ENCODE data around the gene TRAPPC4.
"Not testable (repeated sequence)": the region's sequence is repeated elsewhere in the genome, so short reads cannot be mapped to it uniquely, and the experiment has no call there.

TRAPPC4 gene

GRCh38 chr11:119018074-119018938 is at the start of gene TRAPPC4, which contains the start of gene RPS25:
TRAPPC4 (plus strand) TSS chr11:119018766; CDS start chr11:119018796, 30 bp downstream.
RPS25 (minus strand) TSS chr11:119018343; CDS start chr11:119018284, 59 bp downstream.
- H3K4me1 ChIP-seq (ENCODE audit: low read depth, poor library complexity, severe bottlenecking): peaks cover 41% of the 10 kb centered on the region
- H3K27me3 ChIP-seq (ENCODE audit: insufficient read depth, low read depth): no peaks in the 10 kb centered on the region
- peak within 1 kb of the TSS; percentile 89 for H3K9ac ChIP-seq
- peak within 1 kb of the TSS; percentile 88 for H3K4me2 ChIP-seq
- H2AFZ ChIP-seq (ENCODE audit: low read depth): peak within 1 kb of the TSS; percentile 24
- no peak within 1 kb of the TSS for H3K4me3 ChIP-seq (IDR thresholded peaks at IDR 0.05; ENCODE audit: insufficient read depth, low read depth, low read length)
- no peaks in the 10 kb centered on the region; the same call in 1 of the 2 replicates for H3K36me3 ChIP-seq (ENCODE audit: insufficient read depth)
- H3K79me2 ChIP-seq (ENCODE audit: insufficient read depth, low read depth): peaks cover 58% of the 10 kb centered on the region
- no peaks in the 10 kb centered on the region for H4K20me1 ChIP-seq (ENCODE audit: insufficient read depth)
- H3K27ac ChIP-seq: peak within 1 kb of the TSS; percentile 78
- TF ChIP-seq CTCF (conservative IDR thresholded peaks at IDR 0.05; ENCODE audit: low read depth, low read length): no peak

DNA sequence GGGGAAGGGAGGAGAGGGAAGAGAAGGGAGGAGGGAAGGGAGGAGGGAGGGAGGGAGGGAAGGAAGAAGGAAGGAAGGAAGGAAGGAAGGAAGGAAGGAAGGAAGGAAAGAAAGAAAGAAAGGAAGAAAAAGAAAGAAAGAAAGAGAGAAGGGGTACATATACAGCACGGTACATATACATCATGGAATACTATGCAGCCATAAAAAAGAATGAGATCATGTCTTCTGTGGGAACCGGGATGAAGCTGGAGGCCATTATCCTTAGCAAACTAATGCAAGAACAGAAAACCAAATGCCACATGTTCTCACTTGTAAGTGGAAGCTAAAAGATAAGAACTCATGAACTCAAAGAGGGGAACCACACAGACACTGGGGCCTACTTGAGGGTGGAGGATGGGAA is 49.1 kb upstream of the TRAPPC4 start:
- not testable (repeated sequence) for H3K27me3 ChIP-seq (ENCODE audit: insufficient read depth, low read depth); H2AFZ ChIP-seq (ENCODE audit: low read depth); H3K4me2 ChIP-seq; H3K36me3 ChIP-seq (ENCODE audit: insufficient read depth); H3K27ac ChIP-seq; H3K4me1 ChIP-seq (ENCODE audit: low read depth, poor library complexity, severe bottlenecking); H3K4me3 ChIP-seq (IDR thresholded peaks at IDR 0.05; ENCODE audit: insufficient read depth, low read depth, low read length); H4K20me1 ChIP-seq (ENCODE audit: insufficient read depth); H3K79me2 ChIP-seq (ENCODE audit: insufficient read depth, low read depth); H3K9ac ChIP-seq

- no peak for TF ChIP-seq CTCF (conservative IDR thresholded peaks at IDR 0.05; ENCODE audit: low read depth, low read length)
- no peaks in the 10 kb centered on the region for H3K4me1 ChIP-seq (ENCODE audit: low read depth, poor library complexity, severe bottlenecking)
These were observed 46.9 kb upstream of the TRAPPC4 start, which contains the start of gene FOXR1 for GRCh38 chr11:118971646-118972045. FOXR1 (plus strand) TSS chr11:118971761; CDS start chr11:118971932, 171 bp downstream.

GRCh38 chr11:118973985-118974384 is 44.6 kb upstream of the TRAPPC4 start:
- Histone ChIP-seq H4K20me1 (ENCODE audit: insufficient read depth) (no peaks in the 10 kb centered on the region), H3K27ac (no peak overlapping the region), H3K9ac (no peak overlapping the region), H3K27me3 (ENCODE audit: insufficient read depth, low read depth) (no peaks in the 10 kb centered on the region), H3K79me2 (ENCODE audit: insufficient read depth, low read depth) (no peaks in the 10 kb centered on the region), H3K4me2 (no peak overlapping the region), H3K36me3 (ENCODE audit: insufficient read depth) (no peaks in the 10 kb centered on the region), H3K4me1 (ENCODE audit: low read depth, poor library complexity, severe bottlenecking) (no peaks in the 10 kb centered on the region), H3K4me3 (IDR thresholded peaks at IDR 0.05; ENCODE audit: insufficient read depth, low read depth, low read length) (no peak overlapping the region), H2AFZ (ENCODE audit: low read depth) (no peak overlapping the region)
- no peak for TF ChIP-seq CTCF (conservative IDR thresholded peaks at IDR 0.05; ENCODE audit: low read depth, low read length)

More at GRCh38 chr11:118971646-118972045, 46.9 kb upstream of the TRAPPC4 start, which contains the start of gene FOXR1:
- no peaks in the 10 kb centered on the region for H3K27me3 ChIP-seq (ENCODE audit: insufficient read depth, low read depth)
- H2AFZ ChIP-seq (ENCODE audit: low read depth): no peak within 1 kb of the TSS
- H3K4me3 ChIP-seq (IDR thresholded peaks at IDR 0.05; ENCODE audit: insufficient read depth, low read depth, low read length): no peak within 1 kb of the TSS
- no peaks in the 10 kb centered on the region for H4K20me1 ChIP-seq (ENCODE audit: insufficient read depth)
- H3K27ac ChIP-seq: no peak within 1 kb of the TSS
- H3K9ac ChIP-seq: no peak within 1 kb of the TSS
- H3K36me3 ChIP-seq (ENCODE audit: insufficient read depth): no peaks in the 10 kb centered on the region
- H3K79me2 ChIP-seq (ENCODE audit: insufficient read depth, low read depth): no peaks in the 10 kb centered on the region
- no peak within 1 kb of the TSS for H3K4me2 ChIP-seq

Data from KMS-11 (cell line).